SU-DHL-6 (cell line): ENCODE measurements around the gene SLC17A9.

Experiments used
- H2AFZ ChIP-seq: fragments of 200-600 bp; sonication (generic); 2 replicates; pipeline ENCODE4 v1.6.1; 2014; ENCODE audit warnings: low read depth, mild to moderate bottlenecking, moderate library complexity, mixed read lengths, antibody characterized with exemption, low read length; ENCODE audit not compliant: severe bottlenecking
- H3F3A ChIP-seq: fragments of 200-600 bp; shearing (Covaris generic); 2 replicates; pipeline ENCODE4 v1.6.0; 2016; ENCODE audit warnings: antibody characterized with exemption, mild to moderate bottlenecking; ENCODE audit not compliant: insufficient read depth
- H3K27ac ChIP-seq: fragments of 200-600 bp; sonication (generic); 2 replicates; pipeline ENCODE4 v1.5.1; 2016; ENCODE audit warnings: low read depth, mild to moderate bottlenecking, low read length, moderate library complexity, mixed read lengths
- H3K27me3 ChIP-seq: fragments of 200-600 bp; sonication (generic), shearing (Covaris generic); 2 replicates; pipeline ENCODE4 v1.6.0; 2014; ENCODE audit warnings: mild to moderate bottlenecking, low read length
- H3K36me3 ChIP-seq: fragments of 200-600 bp; sonication (generic); 2 replicates; pipeline ENCODE4 v1.6.1; 2014; ENCODE audit warnings: mild to moderate bottlenecking, low read length, mixed read lengths
- H3K4me2 ChIP-seq: fragments of 300-600, 200-600 bp; shearing (Covaris generic), sonication (generic); 2 replicates; pipeline ENCODE4 v1.6.0; 2014; ENCODE audit warnings: low read length, low read depth, mild to moderate bottlenecking; ENCODE audit not compliant: poor library complexity, severe bottlenecking
- H3K4me3 ChIP-seq: fragments of 200-600 bp; sonication (generic); 2 replicates; pipeline ENCODE4 v1.5.1; 2014; ENCODE audit warnings: antibody characterized with exemption, low read length, mild to moderate bottlenecking, mixed read lengths; ENCODE audit not compliant: insufficient read depth, poor library complexity, severe bottlenecking
- H3K79me2 ChIP-seq: fragments of 200-600 bp; sonication (generic); 2 replicates; pipeline ENCODE4 v1.6.1; 2014; ENCODE audit warnings: mild to moderate bottlenecking, low read length, moderate library complexity; ENCODE audit not compliant: insufficient read depth
- H3K9ac ChIP-seq: fragments of 200-600 bp; sonication (generic); 2 replicates; pipeline ENCODE4 v1.7.0; 2014; ENCODE audit warnings: mild to moderate bottlenecking, low read length
- H3K9me2 ChIP-seq: fragments of 200-600 bp; sonication (generic); replicated peaks from 2 replicates; pipeline ENCODE4 v1.6.1; 2014; ENCODE audit warnings: low read length; ENCODE audit not compliant: insufficient read depth
- H3K9me3 ChIP-seq: fragments of 200-600 bp; sonication (generic); 2 replicates; pipeline ENCODE4 v1.6.1; 2014; ENCODE audit warnings: low read length, mixed read lengths; ENCODE audit not compliant: insufficient read depth
- H4K20me1 ChIP-seq: fragments of 200-600 bp; sonication (generic); 2 replicates; pipeline ENCODE4 v1.6.1; 2014; ENCODE audit warnings: low read depth, mild to moderate bottlenecking, antibody characterized with exemption, low read length, moderate library complexity, mixed read lengths
- CTCF ChIP-seq: fragments of 200-600 bp; sonication (generic); IDR thresholded peaks from one replicate; pipeline ENCODE4 v1.5.1; 2017; ENCODE audit warnings: antibody characterized with exemption, mild to moderate bottlenecking, low read length, moderate library complexity; ENCODE audit not compliant: insufficient read depth, poor library complexity, severe bottlenecking
- EZH2phosphoT487 ChIP-seq: fragments of 200-600 bp; sonication (generic), shearing (Covaris generic); conservative IDR thresholded peaks from 2 replicates; pipeline ENCODE4 v1.6.1; 2018; ENCODE audit warnings: mild to moderate bottlenecking, antibody characterized with exemption, low read length, moderate library complexity, mixed read lengths

The SLC17A9 gene

GRCh38 chr20:63013207-63013606 lies 60.7 kb downstream of the SLC17A9 start:
- Histone ChIP-seq H2AFZ (no peak overlapping the region), H4K20me1 (no peaks in the 10 kb centered on the region), H3K9me3 (no peaks in the 10 kb centered on the region), H3K9me2 (no peaks in the 10 kb centered on the region), H3K4me2 (no peak overlapping the region), H3K9ac (no peak overlapping the region), H3K79me2 (no peaks in the 10 kb centered on the region), H3K27ac (no peak overlapping the region), H3K27me3 (no peaks in the 10 kb centered on the region), H3F3A (no peaks in the 10 kb centered on the region), H3K36me3 (no peaks in the 10 kb centered on the region), H3K4me3 (no peak overlapping the region)
- no peak for TF ChIP-seq EZH2phosphoT487
- TF ChIP-seq CTCF, result no peak

GRCh38 chr20:63014287-63014686 lies 61.8 kb downstream of the SLC17A9 start:
- Histone ChIP-seq H3K36me3 (no peaks in the 10 kb centered on the region), H2AFZ (no peak overlapping the region), H3K9ac (no peak overlapping the region), H3K27me3 (no peaks in the 10 kb centered on the region), H3K79me2 (no peaks in the 10 kb centered on the region), H3K9me2 (no peaks in the 10 kb centered on the region), H3K9me3 (no peaks in the 10 kb centered on the region), H3F3A (no peaks in the 10 kb centered on the region), H3K4me3 (no peak overlapping the region), H3K4me2 (no peak overlapping the region), H3K27ac (no peak overlapping the region), H4K20me1 (no peaks in the 10 kb centered on the region)
- TF ChIP-seq CTCF (no peak), EZH2phosphoT487 (no peak)

GRCh38 chr20:63014710-63015109 lies 62.2 kb downstream of the SLC17A9 start:
- no peak overlapping the region for H3K4me2 ChIP-seq
- no peak overlapping the region for H3K9ac ChIP-seq
- H3F3A ChIP-seq, result no peaks in the 10 kb centered on the region
- H3K9me3 ChIP-seq, result no peaks in the 10 kb centered on the region
- H2AFZ ChIP-seq, result no peak overlapping the region
- H3K79me2 ChIP-seq, result no peaks in the 10 kb centered on the region
- no peaks in the 10 kb centered on the region for H4K20me1 ChIP-seq
- H3K4me3 ChIP-seq, result no peak overlapping the region
- H3K27me3 ChIP-seq, result no peaks in the 10 kb centered on the region
- no peak for TF ChIP-seq CTCF
- TF ChIP-seq EZH2phosphoT487, result no peak
- H3K36me3 ChIP-seq, result no peaks in the 10 kb centered on the region
- no peaks in the 10 kb centered on the region for H3K9me2 ChIP-seq
- H3K27ac ChIP-seq, result no peak overlapping the region
